ENCODE measurements around the gene ADAM8.

ADAM8 gene

DNA sequence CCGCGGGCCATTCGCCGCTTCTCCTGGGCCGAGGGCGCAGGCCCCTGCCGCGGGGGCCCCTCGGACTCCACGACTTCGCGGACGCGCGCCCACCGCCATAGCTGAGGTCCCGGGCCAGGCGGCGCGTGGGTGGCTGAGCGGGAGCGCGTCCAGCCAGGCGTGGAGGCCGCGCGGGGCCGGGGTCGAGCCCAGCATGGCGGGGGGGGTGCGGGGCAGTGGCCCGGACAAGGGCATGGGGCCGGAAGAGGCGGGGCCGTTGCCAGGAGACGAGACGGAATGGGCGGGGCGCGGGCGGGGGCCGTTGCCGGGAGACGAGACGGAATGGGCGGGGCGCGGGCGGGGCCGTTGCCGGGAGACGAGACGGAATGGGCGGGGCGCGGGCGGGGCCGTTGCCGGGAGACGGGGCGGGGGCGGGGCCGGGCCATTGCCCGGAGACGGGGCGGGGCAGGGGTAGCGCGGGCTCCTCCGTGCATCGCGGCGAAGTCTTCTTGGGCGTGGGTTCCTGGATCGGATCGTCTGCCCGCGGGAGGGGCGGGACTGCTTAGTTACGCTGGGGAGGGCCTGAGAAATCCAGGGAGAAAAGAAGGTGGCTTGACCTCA lies 14.8 kb downstream of the ADAM8 start:
- ChIA-PET POLR2A (interaction anchor here (1.0 kb wide), 2 partner anchors 15 to 119 kb away, joined by 3 to 4 read pairs; no protein-coding TSS in a partner anchor), CTCF (no interaction called here)
- peak; percentile 94 for DNase-seq (ENCODE audit: extremely low spot score)
- TF ChIP-seq LEF1 (IDR thresholded peaks at IDR 0.05; ENCODE audit: borderline replicate concordance) = no peak
- TF ChIP-seq FOXM1 (IDR thresholded peaks at IDR 0.05; ENCODE audit: borderline replicate concordance) = peak; percentile 31; the same call in 1 of the 2 replicates
- no peak for TF ChIP-seq ZNF384 (IDR thresholded peaks at IDR 0.05)

DNA sequence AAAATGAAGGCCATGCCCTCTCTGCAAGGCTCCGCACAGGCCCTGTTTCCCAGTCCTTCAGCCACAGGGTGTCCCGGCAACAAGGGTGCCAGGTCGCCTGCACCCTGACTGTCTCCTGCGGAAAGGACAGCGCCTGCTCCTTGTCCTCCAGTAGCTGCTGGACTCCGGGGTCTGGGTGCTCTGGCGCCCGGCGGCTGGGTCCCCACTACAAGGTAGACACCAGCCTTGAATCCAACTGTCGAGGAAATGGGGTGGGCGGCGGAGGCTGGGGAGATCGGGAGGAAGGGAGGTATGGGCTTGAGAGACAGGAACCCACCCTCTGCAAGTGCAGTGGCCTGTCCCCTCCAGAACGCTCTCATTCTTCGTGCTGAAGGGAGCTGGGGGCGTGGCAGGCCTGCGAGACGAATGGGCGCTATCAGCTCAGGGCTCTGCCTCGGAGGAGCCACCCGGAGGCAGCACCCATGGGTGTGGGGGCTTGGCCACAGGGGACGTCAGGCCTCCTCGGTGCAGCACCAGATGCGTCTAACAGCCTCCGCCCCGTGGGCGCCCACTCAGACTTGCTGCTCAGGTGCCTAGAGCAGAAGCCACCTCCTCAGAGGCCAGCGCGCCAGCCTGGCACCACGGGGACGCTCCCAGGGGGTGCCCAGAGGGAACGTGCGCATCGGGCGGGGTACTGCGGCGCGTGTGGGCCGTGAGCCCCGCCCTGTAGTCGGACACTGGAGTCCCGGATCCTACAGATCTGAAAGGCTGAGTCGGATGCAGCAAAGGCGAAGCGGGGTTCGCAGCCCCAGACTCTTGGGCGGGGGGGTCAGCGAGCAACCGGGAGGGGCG lies 15.6 kb downstream of the ADAM8 start:
- no peak for TF ChIP-seq LEF1 (IDR thresholded peaks at IDR 0.05; ENCODE audit: borderline replicate concordance)
- no peak for TF ChIP-seq NFRKB (IDR thresholded peaks at IDR 0.05)
- CTCF ChIA-PET = no interaction called here
- POLR2A ChIA-PET = interaction anchor here (0.9 to 1.0 kb wide), 2 partner anchors 15 to 118 kb away, joined by 3 to 4 read pairs; no protein-coding TSS in a partner anchor
- peak; percentile 61 for DNase-seq (ENCODE audit: extremely low spot score)

DNA sequence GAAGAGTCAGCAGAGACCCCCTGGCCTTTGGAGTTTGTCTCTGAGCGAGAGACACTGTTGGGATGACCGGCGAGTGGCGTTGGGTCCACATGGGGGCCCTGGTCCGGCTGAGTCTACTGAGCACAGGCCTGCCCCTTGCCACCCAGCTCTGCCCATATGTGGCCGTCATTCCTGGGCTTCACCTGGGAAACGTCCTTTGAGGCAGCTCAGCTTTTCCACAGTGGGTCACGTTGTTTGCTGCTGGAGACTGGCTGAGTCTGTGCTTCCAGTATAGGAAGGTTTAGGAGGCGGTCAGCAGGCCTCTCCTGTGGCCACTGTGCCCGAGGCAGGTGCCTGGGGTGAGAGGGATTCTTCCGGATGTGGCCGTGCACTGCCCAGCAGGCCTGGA lies 17.1 kb downstream of the ADAM8 start:
- CTCF ChIA-PET = interaction anchor here (0.6 kb wide), 1 partner anchor 1125 kb away, joined by 3 read pairs; no protein-coding TSS in a partner anchor
- DNase-seq (ENCODE audit: extremely low spot score) = no peak
- POLR2A ChIA-PET = no interaction called here
- TF ChIP-seq TARDBP (IDR thresholded peaks at IDR 0.05) (no peak), SUZ12 (IDR thresholded peaks at IDR 0.05) (no peak), FOXM1 (IDR thresholded peaks at IDR 0.05; ENCODE audit: borderline replicate concordance) (no peak), BHLHE40 (IDR thresholded peaks at IDR 0.05; ENCODE audit: borderline replicate concordance) (no peak)
- TF ChIP-seq, protein P1, sequence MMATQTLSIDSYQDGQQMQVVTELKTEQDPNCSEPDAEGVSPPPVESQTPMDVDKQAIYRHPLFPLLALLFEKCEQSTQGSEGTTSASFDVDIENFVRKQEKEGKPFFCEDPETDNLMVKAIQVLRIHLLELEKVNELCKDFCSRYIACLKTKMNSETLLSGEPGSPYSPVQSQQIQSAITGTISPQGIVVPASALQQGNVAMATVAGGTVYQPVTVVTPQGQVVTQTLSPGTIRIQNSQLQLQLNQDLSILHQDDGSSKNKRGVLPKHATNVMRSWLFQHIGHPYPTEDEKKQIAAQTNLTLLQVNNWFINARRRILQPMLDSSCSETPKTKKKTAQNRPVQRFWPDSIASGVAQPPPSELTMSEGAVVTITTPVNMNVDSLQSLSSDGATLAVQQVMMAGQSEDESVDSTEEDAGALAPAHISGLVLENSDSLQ (IDR thresholded peaks at IDR 0.05) = no peak

DNA sequence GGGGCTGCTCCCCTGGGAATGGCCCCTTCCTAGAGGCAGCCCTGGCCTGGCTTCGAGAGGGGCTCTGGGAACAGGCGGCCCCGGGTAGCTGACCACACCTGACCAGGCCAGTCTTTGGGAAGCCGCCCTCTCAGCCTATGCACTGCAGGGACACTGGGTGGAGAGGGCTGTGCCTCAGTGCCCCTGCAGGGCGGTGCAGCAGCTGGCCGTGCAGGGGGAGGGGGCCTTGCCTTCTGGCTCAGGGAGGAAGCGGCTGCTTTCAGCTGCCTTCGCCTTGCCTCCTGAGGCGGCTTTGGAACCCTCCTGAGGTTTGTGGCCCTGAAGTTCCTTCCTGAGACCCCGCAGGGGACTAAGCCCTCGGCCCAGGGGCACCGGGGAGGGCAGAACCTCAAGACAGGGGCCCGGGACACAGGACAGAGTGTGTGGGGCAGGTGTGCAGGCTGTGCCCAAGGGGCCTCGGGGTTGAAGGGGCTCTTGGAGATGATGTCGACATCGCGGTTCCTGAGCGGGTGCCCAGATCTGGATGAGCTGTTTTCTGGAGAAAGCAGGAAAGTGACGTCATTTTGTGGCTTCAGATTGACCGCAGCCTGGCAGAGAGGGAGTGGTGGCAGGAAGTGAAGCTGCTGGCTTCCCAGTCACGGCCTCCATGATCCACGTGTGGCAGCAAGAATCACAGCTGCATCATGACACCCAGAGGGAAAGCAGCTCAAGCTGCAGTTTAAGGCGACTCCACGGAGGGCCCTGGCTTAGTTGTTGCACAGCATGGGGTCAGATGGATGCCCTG lies 17.7 kb downstream of the ADAM8 start:
- ChIA-PET POLR2A (no interaction called here), CTCF (no interaction called here)
- TF ChIP-seq CTBP1 (IDR thresholded peaks at IDR 0.05; ENCODE audit: borderline replicate concordance) (no peak), LEF1 (IDR thresholded peaks at IDR 0.05; ENCODE audit: borderline replicate concordance) (no peak), FOXM1 (IDR thresholded peaks at IDR 0.05; ENCODE audit: borderline replicate concordance) (no peak), BHLHE40 (IDR thresholded peaks at IDR 0.05; ENCODE audit: borderline replicate concordance) (no peak), L3MBTL2 (conservative IDR thresholded peaks at IDR 0.05) (no peak), FOXK2 (IDR thresholded peaks at IDR 0.05) (no peak), FOXA1 (IDR thresholded peaks at IDR 0.05) (no peak), ELF4 (IDR thresholded peaks at IDR 0.05) (no peak), HDGF (IDR thresholded peaks at IDR 0.05; ENCODE audit: borderline replicate concordance) (no peak), SP1 (IDR thresholded peaks at IDR 0.05) (no peak), ARNT (IDR thresholded peaks at IDR 0.05) (no peak), SUZ12 (IDR thresholded peaks at IDR 0.05) (no peak), TARDBP (IDR thresholded peaks at IDR 0.05) (no peak), ZNF384 (IDR thresholded peaks at IDR 0.05) (no peak), NFRKB (IDR thresholded peaks at IDR 0.05) (no peak)
- TF ChIP-seq, protein P1 (IDR thresholded peaks at IDR 0.05) = no peak

DNA sequence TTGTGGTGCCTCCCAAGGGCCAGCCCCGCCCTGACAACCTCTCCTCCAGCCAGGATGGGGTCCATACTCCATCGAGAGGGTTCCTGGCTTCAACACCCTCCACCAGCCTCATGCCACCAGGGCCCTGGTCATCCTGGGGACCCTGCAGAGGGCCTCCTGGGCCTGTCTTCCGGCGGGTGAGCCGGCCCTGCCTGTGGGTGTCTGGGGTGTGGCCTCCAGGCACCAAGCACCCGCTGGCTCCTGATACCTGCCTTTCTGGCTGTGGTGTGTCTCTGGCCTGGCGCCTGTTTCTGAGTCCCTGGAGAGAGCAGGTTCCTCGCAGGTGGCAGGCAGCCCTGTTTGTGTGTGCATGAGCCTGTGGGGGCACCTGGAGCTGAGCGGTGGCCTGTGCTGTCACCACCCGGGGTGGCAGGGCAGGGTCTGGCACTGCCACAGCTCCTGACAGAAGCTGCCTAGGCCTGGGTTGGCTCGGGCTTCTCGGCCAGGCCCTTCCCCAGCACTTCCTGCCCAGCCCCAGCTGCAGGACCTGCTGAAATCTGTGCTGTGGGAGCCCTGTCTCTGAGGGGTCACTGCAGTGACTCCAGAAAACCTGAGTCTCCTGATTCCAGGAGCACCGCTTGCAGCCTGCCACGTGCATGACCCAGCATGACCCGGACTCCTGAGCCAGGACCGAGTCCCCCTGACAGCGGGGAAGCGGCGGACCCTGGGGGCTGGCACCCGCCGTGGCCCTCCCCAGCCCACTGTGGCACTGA lies 18.4 kb downstream of the ADAM8 start:
- TF ChIP-seq LEF1 (IDR thresholded peaks at IDR 0.05; ENCODE audit: borderline replicate concordance) (no peak), ARNT (IDR thresholded peaks at IDR 0.05) (no peak), SUZ12 (IDR thresholded peaks at IDR 0.05) (no peak), TARDBP (IDR thresholded peaks at IDR 0.05) (no peak), SP1 (IDR thresholded peaks at IDR 0.05) (no peak), ELF4 (IDR thresholded peaks at IDR 0.05) (no peak), FOXM1 (IDR thresholded peaks at IDR 0.05; ENCODE audit: borderline replicate concordance) (no peak), CTBP1 (IDR thresholded peaks at IDR 0.05; ENCODE audit: borderline replicate concordance) (no peak), FOXK2 (IDR thresholded peaks at IDR 0.05) (no peak), ZNF384 (IDR thresholded peaks at IDR 0.05) (no peak), NFRKB (IDR thresholded peaks at IDR 0.05) (no peak), L3MBTL2 (conservative IDR thresholded peaks at IDR 0.05) (no peak), FOXA1 (IDR thresholded peaks at IDR 0.05) (no peak), BHLHE40 (IDR thresholded peaks at IDR 0.05; ENCODE audit: borderline replicate concordance) (no peak), HDGF (IDR thresholded peaks at IDR 0.05; ENCODE audit: borderline replicate concordance) (no peak)
- TF ChIP-seq, protein P1 (IDR thresholded peaks at IDR 0.05) = no peak
- ChIA-PET CTCF (interaction anchor here (0.8 to 1.6 kb wide), 2 partner anchors 11 to 115 kb away, joined by 3 to 7 read pairs; no protein-coding TSS in a partner anchor), POLR2A (interaction anchor here (0.8 to 1.1 kb wide), 2 partner anchors 39 to 115 kb away, joined by 3 read pairs; no protein-coding TSS in a partner anchor)
- no peak for DNase-seq (ENCODE audit: extremely low spot score)

More for the DNA sequence above, 17.7 kb downstream of the ADAM8 start:
- no peak for DNase-seq (ENCODE audit: extremely low spot score)
